Neutrophil (primary cell): ENCODE data around the gene LGALS13.

Source experiments
- H3K27ac ChIP-seq: fragments of 200-600 bp; sonication (generic); 2 replicates; pipeline ENCODE4 v1.5.1; 2016; ENCODE audit warnings: mild to moderate bottlenecking, moderate library complexity
- H3K27me3 ChIP-seq: fragments of 200-600 bp; sonication (generic); 2 replicates; pipeline ENCODE4 v1.6.0; 2016; ENCODE audit warnings: mild to moderate bottlenecking
- H3K36me3 ChIP-seq: fragments of 200-600 bp; sonication (generic); 2 replicates; pipeline ENCODE4 v1.5.1; 2017
- H3K4me1 ChIP-seq, 2 experiments: fragments of 200-600 bp in 1 of 2; sonication (generic) in 1 of 2; 1 replicate in 1 of 2; 2 replicates in 1 of 2; pipeline versions ENCODE4 v1.5.1 to v1.6.1; 2013 to 2016; ENCODE audit warnings: low read depth in 1 of 2, low read length in 1 of 2, mild to moderate bottlenecking in 1 of 2, moderate library complexity in 1 of 2; ENCODE audit not compliant: control insufficient read depth in 1 of 2, insufficient read depth in 1 of 2
- H3K4me3 ChIP-seq, 2 experiments: fragments of 200-600 bp in 1 of 2; sonication (generic) in 1 of 2; 1 replicate in 1 of 2; 2 replicates in 1 of 2; pipeline ENCODE4 v1.5.1; 2013 to 2016; ENCODE audit warnings: low read depth in 1 of 2, low read length in 1 of 2, mild to moderate bottlenecking in 1 of 2, moderate library complexity in 1 of 2
- H3K9me3 ChIP-seq: fragments of 200-600 bp; sonication (generic); 2 replicates; pipeline ENCODE4 v1.5.1; 2016
- TF ChIP-seq, protein P1 (sequence below): fragments of 200-600 bp; sonication (generic); IDR thresholded peaks from 2 replicates; pipeline ENCODE4 v1.5.1; 2016; ENCODE audit warnings: antibody characterized with exemption

LGALS13 gene

DNA sequence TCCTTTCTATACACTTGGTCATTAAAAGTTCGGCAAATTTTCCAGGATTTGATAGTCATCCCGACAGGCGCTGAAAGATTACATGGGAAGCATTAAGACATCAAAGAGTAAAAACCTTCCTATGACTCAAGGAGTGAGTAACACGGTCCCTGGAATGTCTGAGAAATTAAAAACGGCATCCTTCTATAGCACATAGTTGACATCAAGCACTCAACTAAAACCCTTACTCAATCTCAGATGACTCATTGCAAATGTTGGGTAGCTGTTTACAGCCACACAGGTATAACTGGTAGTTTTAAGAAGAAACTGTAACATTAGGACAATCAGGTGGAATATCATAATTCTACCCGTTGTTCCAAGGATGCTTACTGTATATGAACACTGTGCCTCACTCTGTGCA is 6.4 kb upstream of the LGALS13 start:
- no peaks in the 10 kb centered on the region for H3K36me3 ChIP-seq
- H3K27ac ChIP-seq = no peak overlapping the region
- H3K4me3 ChIP-seq = no peak overlapping the region
- no peaks in the 10 kb centered on the region for H3K4me1 ChIP-seq
- peaks cover 4% of the 10 kb centered on the region for H3K27me3 ChIP-seq
- no peaks in the 10 kb centered on the region for H3K9me3 ChIP-seq
- TF ChIP-seq, protein P1, sequence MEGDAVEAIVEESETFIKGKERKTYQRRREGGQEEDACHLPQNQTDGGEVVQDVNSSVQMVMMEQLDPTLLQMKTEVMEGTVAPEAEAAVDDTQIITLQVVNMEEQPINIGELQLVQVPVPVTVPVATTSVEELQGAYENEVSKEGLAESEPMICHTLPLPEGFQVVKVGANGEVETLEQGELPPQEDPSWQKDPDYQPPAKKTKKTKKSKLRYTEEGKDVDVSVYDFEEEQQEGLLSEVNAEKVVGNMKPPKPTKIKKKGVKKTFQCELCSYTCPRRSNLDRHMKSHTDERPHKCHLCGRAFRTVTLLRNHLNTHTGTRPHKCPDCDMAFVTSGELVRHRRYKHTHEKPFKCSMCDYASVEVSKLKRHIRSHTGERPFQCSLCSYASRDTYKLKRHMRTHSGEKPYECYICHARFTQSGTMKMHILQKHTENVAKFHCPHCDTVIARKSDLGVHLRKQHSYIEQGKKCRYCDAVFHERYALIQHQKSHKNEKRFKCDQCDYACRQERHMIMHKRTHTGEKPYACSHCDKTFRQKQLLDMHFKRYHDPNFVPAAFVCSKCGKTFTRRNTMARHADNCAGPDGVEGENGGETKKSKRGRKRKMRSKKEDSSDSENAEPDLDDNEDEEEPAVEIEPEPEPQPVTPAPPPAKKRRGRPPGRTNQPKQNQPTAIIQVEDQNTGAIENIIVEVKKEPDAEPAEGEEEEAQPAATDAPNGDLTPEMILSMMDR = no peak

DNA sequence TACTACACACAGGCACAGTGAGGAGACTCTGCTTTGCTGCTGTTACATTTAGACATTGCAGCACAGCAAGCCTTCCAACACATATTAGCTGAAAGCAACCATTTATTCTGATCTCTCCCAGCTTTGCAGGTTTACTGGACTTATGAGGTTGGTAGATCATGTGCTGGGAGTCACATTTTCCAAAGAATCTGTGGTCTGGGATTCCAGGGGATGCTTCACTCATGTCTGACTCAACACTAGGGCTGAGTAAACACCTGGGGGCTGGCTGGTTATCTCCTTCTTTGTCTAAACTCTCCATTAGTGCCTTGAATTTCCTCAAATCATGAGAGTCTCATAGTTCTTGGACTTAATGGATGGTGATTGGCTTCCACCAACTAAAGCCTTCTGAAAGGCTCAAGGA is 5.4 kb upstream of the LGALS13 start:
- H3K27me3 ChIP-seq = peaks cover 4% of the 10 kb centered on the region
- H3K36me3 ChIP-seq = no peaks in the 10 kb centered on the region
- H3K27ac ChIP-seq = no peak overlapping the region
- H3K4me1 ChIP-seq = no peaks in the 10 kb centered on the region
- H3K9me3 ChIP-seq = no peaks in the 10 kb centered on the region
- TF ChIP-seq, protein P1 = no peak
- H3K4me3 ChIP-seq = no peak overlapping the region

DNA sequence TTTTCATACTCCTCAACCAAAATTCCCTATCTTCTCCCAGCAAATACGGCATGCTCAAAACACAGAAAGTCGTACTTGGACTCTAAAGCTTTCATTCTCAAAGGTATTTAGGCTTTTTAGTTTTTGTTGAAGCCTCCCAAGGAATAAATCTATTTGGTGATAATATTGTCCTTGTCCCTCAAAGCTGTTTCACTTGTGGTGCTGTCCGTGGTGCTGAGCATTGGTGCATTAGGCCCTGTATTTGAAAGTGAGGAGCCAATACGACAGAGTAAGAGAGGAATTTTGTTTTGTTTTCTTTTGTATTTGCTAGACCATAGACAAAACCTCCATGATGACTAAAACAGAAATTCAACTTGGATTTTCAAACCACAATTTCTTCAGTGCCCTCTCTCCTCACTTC is 3.2 kb upstream of the LGALS13 start:
- no peaks in the 10 kb centered on the region for H3K9me3 ChIP-seq
- H3K4me3 ChIP-seq = no peak overlapping the region
- no peak overlapping the region for H3K27ac ChIP-seq
- H3K4me1 ChIP-seq = no peaks in the 10 kb centered on the region
- H3K36me3 ChIP-seq = no peaks in the 10 kb centered on the region
- TF ChIP-seq, protein P1 = no peak
- H3K27me3 ChIP-seq = peaks cover 4% of the 10 kb centered on the region

DNA sequence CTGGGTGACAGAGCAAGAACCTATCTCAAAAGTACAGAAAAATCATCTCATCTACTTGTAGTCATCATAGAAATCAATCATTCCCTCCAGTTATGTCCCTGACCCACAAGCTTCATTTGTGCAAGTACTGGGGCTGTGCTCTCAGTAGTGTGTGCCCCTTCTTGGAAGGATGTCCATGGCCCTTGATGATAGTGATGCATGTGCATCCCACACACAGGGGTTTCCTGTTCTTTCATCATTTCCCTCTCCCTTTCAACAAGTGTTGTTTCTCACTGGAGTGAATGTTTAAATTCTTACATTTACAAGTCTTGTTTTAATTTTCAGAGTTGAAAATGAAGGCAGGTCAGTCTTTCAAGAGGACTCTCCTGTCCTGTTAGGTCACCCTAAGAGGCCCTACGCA is 1.5 kb downstream of the LGALS13 start:
- Histone ChIP-seq H3K27me3 (no peaks in the 10 kb centered on the region), H3K36me3 (no peaks in the 10 kb centered on the region), H3K4me1 (no peaks in the 10 kb centered on the region), H3K27ac (no peak overlapping the region), H3K9me3 (no peaks in the 10 kb centered on the region), H3K4me3 (no peak overlapping the region)
- TF ChIP-seq, protein P1 = no peak

DNA sequence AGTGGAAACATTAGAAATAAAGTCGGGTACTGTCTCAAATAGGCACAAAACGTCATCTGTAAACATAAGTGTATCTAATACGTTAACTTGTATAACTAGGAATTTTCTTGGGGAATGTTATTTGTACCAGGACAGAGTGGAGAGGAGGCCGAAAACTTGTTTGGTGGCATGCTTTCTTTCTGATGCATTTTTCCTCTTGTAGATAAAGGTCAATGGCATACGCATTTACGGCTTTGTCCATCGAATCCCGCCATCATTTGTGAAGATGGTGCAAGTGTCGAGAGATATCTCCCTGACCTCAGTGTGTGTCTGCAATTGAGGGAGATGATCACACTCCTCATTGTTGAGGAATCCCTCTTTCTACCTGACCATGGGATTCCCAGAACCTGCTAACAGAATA is 4.7 kb downstream of the LGALS13 start:
- Histone ChIP-seq H3K9me3 (no peaks in the 10 kb centered on the region), H3K27me3 (no peaks in the 10 kb centered on the region), H3K4me3 (no peak overlapping the region), H3K36me3 (no peaks in the 10 kb centered on the region), H3K4me1 (no peaks in the 10 kb centered on the region), H3K27ac (no peak overlapping the region)
- TF ChIP-seq, protein P1 = no peak

DNA sequence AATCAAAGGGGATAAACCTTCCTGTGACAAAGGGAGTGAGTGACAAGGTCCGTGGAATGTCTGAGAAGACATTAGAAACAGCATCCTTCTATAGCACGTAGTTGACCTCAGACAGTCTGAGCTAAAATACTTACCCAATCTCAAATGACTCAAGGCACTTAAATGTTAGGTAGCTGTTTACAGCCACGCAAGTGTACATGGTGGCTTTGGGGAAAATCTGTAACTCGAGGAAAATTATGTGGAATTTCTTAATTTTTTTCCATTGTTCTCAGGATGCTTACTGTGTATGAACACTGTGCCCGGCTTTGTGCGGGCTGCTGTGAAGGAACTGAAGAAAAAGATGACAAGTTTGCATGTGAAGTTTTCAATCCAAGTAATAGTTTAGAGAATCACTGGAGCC is 5.2 kb downstream of the LGALS13 start:
- Histone ChIP-seq H3K4me1 (no peaks in the 10 kb centered on the region), H3K36me3 (no peaks in the 10 kb centered on the region), H3K4me3 (no peak overlapping the region), H3K27ac (no peak overlapping the region), H3K27me3 (no peaks in the 10 kb centered on the region), H3K9me3 (no peaks in the 10 kb centered on the region)
- TF ChIP-seq, protein P1 = no peak
